Measurements from ENCODE around the gene WDR81.
A peak's percentile ranks its signal among the peaks of the same experiment; 100 is the strongest.
"Not testable (repeated sequence)": the region's sequence is repeated elsewhere in the genome, so short reads cannot be mapped to it uniquely, and the experiment has no call there.

The WDR81 gene

GRCh38 chr17:1715803-1716075 is 8.8 kb upstream of the WDR81 start:
- H3K9me3 ChIP-seq (ENCODE audit: low read depth, low read length): no peaks in the 10 kb centered on the region
- no peaks in the 10 kb centered on the region for H3K36me3 ChIP-seq (ENCODE audit: insufficient read depth, low read length)
- DNase-seq (ENCODE audit: low read depth, low spot score): no peak
- no peak overlapping the region; the same call in 1 of the 2 replicates for H3K27ac ChIP-seq
- TF ChIP-seq POLR2AphosphoS5 (IDR thresholded peaks at IDR 0.05; ENCODE audit: borderline replicate concordance, low read depth, low read length) (no peak), FOXP2 (optimal IDR thresholded peaks at IDR 0.05; ENCODE audit: control extremely low read depth, extremely low read length, insufficient read depth) (no peak), EZH2 (IDR thresholded peaks at IDR 0.05) (no peak)
- peak overlapping the region; percentile 63 for H3K9ac ChIP-seq (ENCODE audit: insufficient read length)
- H3K4me3 ChIP-seq: peak overlapping the region; percentile 93

- Histone ChIP-seq H3K9ac (ENCODE audit: insufficient read length) (peak overlapping the region; percentile 89), H3K27ac (peak overlapping the region; percentile 99), H3K4me3 (peak overlapping the region; percentile 93), H3K36me3 (ENCODE audit: insufficient read depth, low read length) (no peaks in the 10 kb centered on the region), H3K9me3 (ENCODE audit: low read depth, low read length) (no peaks in the 10 kb centered on the region)
- no peak for TF ChIP-seq EZH2 (IDR thresholded peaks at IDR 0.05)
- TF ChIP-seq POLR2AphosphoS5 (IDR thresholded peaks at IDR 0.05; ENCODE audit: borderline replicate concordance, low read depth, low read length): peak; percentile 59; the same call in 1 of the 2 replicates
- TF ChIP-seq FOXP2 (optimal IDR thresholded peaks at IDR 0.05; ENCODE audit: control extremely low read depth, extremely low read length, insufficient read depth): peak; percentile 63
- DNase-seq (ENCODE audit: low read depth, low spot score): peak; percentile 93
Measured at GRCh38 chr17:1716076-1716911, 8.2 kb upstream of the WDR81 start.

- no peak for DNase-seq (ENCODE audit: low read depth, low spot score)
- TF ChIP-seq EZH2 (IDR thresholded peaks at IDR 0.05): no peak
- TF ChIP-seq POLR2AphosphoS5 (IDR thresholded peaks at IDR 0.05; ENCODE audit: borderline replicate concordance, low read depth, low read length): peak; percentile 42
- Histone ChIP-seq H3K9me3 (ENCODE audit: low read depth, low read length) (no peaks in the 10 kb centered on the region), H3K27ac (peak overlapping the region; percentile 99), H3K4me3 (peak overlapping the region; percentile 83), H3K9ac (ENCODE audit: insufficient read length) (peak overlapping the region; percentile 89), H3K36me3 (ENCODE audit: insufficient read depth, low read length) (no peaks in the 10 kb centered on the region)
Measured at GRCh38 chr17:1716912-1717695, 7.4 kb upstream of the WDR81 start.

- Histone ChIP-seq H3K27ac (peak overlapping the region; percentile 36; the same call in 1 of the 2 replicates), H3K9me3 (ENCODE audit: low read depth, low read length) (no peaks in the 10 kb centered on the region), H3K9ac (ENCODE audit: insufficient read length) (no peak overlapping the region), H3K36me3 (ENCODE audit: insufficient read depth, low read length) (no peaks in the 10 kb centered on the region), H3K4me3 (no peak overlapping the region)
- TF ChIP-seq POLR2AphosphoS5 (IDR thresholded peaks at IDR 0.05; ENCODE audit: borderline replicate concordance, low read depth, low read length): no peak
- TF ChIP-seq FOXP2 (optimal IDR thresholded peaks at IDR 0.05; ENCODE audit: control extremely low read depth, extremely low read length, insufficient read depth): no peak
- no peak for TF ChIP-seq EZH2 (IDR thresholded peaks at IDR 0.05)
- DNase-seq (ENCODE audit: low read depth, low spot score): no peak
Measured at GRCh38 chr17:1718362-1719165, 5.9 kb upstream of the WDR81 start.

- no peak for DNase-seq (ENCODE audit: low read depth, low spot score)
- H3K4me3 ChIP-seq: no peak overlapping the region
- no peak overlapping the region for H3K9ac ChIP-seq (ENCODE audit: insufficient read length)
- H3K36me3 ChIP-seq (ENCODE audit: insufficient read depth, low read length): no peaks in the 10 kb centered on the region
- TF ChIP-seq EZH2 (IDR thresholded peaks at IDR 0.05) (no peak), POLR2AphosphoS5 (IDR thresholded peaks at IDR 0.05; ENCODE audit: borderline replicate concordance, low read depth, low read length) (no peak)
- H3K9me3 ChIP-seq (ENCODE audit: low read depth, low read length): no peaks in the 10 kb centered on the region
- H3K27ac ChIP-seq: no peak overlapping the region
Measured at GRCh38 chr17:1720856-1721386, 3.6 kb upstream of the WDR81 start.

GRCh38 chr17:1722022-1722421 is 2.5 kb upstream of the WDR81 start:
- not testable (repeated sequence) for H3K4me3 ChIP-seq; H3K9me3 ChIP-seq (ENCODE audit: low read depth, low read length); H3K27ac ChIP-seq; H3K36me3 ChIP-seq (ENCODE audit: insufficient read depth, low read length); DNase-seq (ENCODE audit: low read depth, low spot score); H3K9ac ChIP-seq (ENCODE audit: insufficient read length)

GRCh38 chr17:1724869-1725641 is 551 bp downstream of the WDR81 start:
- no peaks in the 10 kb centered on the region for H3K9me3 ChIP-seq (ENCODE audit: low read depth, low read length)
- H3K27ac ChIP-seq: no peak overlapping the region
- peak overlapping the region; percentile 82 for H3K4me3 ChIP-seq
- peak overlapping the region; percentile 73 for H3K9ac ChIP-seq (ENCODE audit: insufficient read length)
- no peak for TF ChIP-seq FOXP2 (optimal IDR thresholded peaks at IDR 0.05; ENCODE audit: control extremely low read depth, extremely low read length, insufficient read depth)
- no peak for TF ChIP-seq POLR2AphosphoS5 (IDR thresholded peaks at IDR 0.05; ENCODE audit: borderline replicate concordance, low read depth, low read length)
- no peak for TF ChIP-seq EZH2 (IDR thresholded peaks at IDR 0.05)
- H3K36me3 ChIP-seq (ENCODE audit: insufficient read depth, low read length): no peaks in the 10 kb centered on the region
- no peak for DNase-seq (ENCODE audit: low read depth, low spot score)

Measured in SK-N-MC (cell line).